HG03354 (cell line): Measurements from ENCODE around the gene RPS18.
A peak's percentile ranks its signal among the peaks of the same experiment; 100 is the strongest.

Source experiments
- ATAC-seq: cut with Tn5 transposase; IDR thresholded peaks from one replicate; pipeline ENCODE4 v1.9.1; 2021; ENCODE audit warnings: mild to moderate bottlenecking; ENCODE audit not compliant: unreplicated experiment, poor library complexity, severe bottlenecking

The RPS18 gene

DNA sequence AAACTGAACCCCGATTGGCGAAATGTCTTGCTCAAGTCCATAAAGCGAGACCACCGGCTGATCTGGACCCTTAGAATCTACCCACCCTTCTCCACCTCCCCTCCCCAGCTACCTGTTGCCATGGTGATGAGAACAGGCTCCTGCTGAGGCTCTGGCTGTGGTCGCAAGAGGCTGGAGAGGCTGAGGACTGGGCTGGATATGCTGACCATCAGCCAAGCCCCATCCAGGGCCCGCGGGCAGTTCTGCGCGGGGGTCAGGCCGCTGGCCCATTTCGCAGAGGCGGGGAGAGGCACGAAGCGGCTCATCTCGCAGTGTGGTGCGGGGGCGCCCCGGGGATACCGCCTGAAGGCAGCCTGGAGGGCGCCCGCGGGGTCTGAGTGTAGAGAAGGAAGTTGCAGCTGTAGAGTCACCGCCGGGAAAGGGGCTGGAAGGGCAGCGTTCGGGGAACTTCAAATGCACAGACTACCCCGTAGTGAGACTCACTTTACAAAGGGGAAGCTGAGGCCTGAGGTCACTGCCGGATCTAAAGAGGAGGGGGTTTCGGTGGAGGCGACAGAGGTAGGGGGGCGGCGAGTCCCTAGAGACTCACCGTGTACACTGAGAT is 41.3 kb downstream of the RPS18 start:
- peak; percentile 1 for ATAC-seq

- peak; percentile 46 for ATAC-seq
Measured at GRCh38 chr6:33313709-33314514, 42.0 kb downstream of the RPS18 start, which contains the start of gene TAPBP. Gene TAPBP, minus strand, starts transcription at chr6:33314078. Its CDS starts 37 bp downstream, at chr6:33314041.

- peak; percentile 31 for ATAC-seq
Measured at GRCh38 chr6:33314515-33314942, 42.7 kb downstream of the RPS18 start.

DNA sequence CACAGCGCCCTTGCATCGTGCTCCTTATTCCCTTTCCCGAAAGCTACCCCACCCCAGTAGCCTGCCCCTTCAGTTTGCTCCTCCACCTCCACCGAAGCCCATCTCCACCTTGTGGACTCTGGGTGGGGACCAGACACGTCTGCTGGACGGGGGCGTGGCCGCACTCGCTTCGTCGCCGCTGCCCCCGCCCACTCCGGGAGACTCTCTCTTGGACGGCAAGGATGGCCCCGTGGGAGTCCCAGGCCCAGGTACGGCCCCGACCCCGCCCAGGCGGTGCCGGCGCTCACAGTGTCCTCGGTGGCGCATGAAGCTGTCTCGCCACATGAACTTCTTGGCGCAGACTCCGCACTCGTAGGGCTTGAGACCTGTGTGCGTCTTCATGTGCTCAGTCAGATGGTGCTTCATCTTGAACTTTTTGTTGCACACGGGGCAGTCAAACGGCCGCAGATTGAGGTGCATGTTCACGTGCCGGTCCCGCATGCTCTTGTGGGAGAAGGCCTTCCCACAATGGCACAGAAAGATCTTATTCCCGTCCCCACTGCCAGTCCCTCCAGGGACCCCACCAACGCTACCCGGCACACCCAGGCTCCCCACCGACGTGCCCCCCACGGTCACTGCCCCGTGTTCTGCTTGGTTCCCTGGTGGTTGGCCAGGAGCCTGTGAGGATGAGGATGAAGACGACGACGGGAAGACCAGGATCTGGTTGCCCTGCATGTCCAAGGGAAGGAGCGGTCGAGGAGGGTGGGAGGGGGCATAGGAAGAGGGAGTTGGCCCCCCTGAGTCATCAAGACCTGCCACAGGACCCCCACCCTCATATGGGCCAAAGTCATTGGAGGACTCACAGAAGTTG is 43.3 kb downstream of the RPS18 start:
- ATAC-seq = no peak

DNA sequence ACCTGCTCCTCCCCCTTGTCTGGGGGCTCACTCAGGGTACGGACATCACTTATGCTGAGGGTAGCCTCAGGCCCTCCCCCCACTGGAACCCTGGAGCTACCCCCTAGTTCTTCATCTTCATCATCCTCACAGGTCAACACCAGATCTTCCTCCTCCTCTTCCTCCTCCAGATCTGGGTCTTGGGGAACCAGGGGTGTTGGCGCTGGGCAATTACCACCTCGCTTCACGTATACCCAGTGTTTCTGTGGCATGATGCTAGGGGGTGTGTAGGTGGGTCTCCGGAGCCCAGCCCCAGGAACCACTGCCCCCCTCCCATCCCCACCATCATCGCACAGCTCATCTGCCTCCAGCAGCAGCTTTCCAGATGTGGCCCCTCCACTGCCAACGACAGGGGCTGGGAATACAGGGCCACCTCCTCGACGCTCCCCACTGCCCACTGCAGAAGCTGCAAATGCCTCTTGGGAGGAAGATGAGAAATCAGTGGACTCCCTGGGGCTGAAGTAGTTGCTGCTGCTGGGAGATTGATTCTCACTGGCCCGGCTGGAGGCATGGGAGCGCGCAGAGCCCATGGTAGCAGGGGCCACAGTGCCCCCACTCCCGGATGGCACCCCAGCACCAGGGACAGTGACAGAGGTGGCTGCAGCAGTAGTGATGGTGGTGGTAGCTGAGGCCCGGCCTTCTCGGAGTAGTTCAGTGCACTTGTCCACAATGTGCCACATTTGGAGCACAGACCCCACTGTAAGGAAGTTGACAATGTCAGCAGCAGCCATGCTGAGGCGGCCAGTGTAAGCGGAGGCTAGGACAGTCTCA is 44.1 kb downstream of the RPS18 start:
- no peak for ATAC-seq

DNA sequence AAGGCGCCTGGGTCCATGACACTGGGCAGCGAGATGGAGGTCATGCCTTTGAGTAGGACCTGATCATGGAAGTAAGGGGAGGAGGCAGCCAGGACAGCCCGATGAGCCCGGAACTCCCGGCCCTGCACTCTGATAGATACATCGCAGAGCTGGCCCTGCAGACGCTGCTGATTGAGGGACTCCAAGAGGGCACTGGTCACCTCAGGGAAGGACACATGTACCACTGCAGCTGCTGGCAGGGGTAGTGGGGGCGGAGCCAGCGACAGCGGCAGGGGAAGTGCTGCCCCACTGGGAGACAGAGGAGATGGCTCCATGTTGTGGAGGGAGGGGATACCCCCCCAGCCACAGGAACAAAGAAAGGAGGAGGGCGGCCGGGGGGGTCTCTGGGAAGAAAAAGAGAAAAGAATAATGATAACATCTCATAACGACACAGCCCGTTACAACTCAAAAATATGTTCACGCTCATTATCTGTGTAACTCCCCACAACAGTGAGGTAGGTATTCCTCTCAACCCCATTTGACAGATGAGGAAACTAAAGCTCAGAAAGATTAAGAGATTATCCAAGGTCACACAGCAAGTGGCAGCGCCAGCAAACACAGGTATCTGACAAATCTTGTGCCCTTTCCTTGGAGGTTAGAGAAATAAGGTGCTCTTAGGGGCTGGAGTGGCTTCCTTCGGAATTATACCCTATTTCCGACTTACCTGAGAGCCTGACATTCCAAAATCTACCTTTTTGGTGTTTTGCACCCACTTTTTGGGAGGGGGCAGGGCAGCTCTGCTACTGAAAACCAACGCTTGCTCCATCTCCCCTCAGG is 44.9 kb downstream of the RPS18 start:
- ATAC-seq = no peak

- ATAC-seq = no peak
Measured at GRCh38 chr6:33317419-33317668, 45.5 kb downstream of the RPS18 start.

GRCh38 chr6:33317669-33318425 is 46.0 kb downstream of the RPS18 start, which contains the start of gene ZBTB22:
Gene ZBTB22, minus strand, starts transcription at chr6:33317744. Its CDS starts 828 bp downstream, at chr6:33316916.
- peak; percentile 56 for ATAC-seq

GRCh38 chr6:33318426-33319073 is 46.7 kb downstream of the RPS18 start:
- ATAC-seq = no peak

GRCh38 chr6:33319939-33320314 is 48.1 kb downstream of the RPS18 start:
- ATAC-seq = no peak

DNA sequence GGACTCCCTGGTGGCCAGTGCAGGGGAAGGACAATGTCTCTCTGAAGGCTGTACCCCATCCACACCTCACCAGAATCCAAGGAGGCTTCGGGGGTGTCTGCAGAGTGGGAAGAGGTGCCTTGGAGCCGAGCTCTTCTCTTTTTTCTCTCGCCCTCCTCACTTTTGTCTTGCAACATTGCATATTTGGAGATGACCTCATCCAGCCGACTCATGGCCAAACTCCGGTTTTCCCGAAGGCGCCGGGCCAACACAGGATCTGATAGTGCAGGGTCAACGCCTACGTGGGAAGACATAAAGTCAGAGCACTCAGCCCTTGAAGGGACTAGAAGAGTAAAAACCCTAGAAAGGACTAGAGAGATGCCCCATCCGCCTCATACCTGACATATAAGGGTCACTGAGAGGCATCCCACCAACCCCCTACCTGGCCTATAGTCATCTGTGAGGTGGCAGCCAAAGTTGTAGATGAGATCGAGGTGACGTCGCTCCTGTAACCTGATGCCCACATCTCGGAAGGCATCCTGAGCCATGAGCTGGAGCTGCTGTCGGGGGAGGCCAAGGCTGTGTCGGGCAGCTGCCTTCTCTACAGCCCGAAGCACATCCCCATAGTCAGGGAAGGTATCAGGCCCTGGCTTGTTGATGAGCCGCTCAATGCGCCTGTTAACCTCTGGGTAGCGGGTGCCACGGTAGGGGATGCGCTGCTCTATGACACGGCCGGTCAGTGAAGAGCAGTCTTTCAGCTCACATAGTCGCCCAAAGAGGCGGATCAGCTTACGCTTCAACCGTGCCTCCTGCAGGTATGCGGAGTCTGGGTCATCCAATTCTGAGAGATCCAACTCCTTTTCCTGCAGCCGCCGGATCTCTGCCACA is 48.7 kb downstream of the RPS18 start:
- ATAC-seq = no peak

DNA sequence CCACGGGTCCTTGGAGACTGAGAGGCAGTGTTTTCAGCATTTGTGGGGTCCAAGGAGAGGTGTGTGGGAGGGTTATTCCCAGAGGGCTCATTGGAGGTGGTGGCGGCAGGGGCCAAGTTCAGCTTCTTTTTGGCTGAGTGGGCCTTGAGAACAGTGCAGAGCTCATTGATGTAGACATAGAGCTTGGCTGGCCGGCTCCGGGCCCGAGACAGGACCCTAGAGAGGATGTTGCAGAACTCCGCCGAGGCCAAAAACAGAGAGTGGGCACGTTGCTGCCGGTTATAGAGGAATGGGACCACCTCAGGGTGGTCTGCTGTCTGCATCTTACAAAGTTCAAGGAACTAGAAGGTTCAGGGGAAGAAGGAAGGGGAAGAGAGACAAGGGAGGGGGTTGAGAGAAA is 49.4 kb downstream of the RPS18 start:
- no peak for ATAC-seq

GRCh38 chr6:33323623-33323948 is 51.7 kb downstream of the RPS18 start:
- no peak for ATAC-seq

DNA sequence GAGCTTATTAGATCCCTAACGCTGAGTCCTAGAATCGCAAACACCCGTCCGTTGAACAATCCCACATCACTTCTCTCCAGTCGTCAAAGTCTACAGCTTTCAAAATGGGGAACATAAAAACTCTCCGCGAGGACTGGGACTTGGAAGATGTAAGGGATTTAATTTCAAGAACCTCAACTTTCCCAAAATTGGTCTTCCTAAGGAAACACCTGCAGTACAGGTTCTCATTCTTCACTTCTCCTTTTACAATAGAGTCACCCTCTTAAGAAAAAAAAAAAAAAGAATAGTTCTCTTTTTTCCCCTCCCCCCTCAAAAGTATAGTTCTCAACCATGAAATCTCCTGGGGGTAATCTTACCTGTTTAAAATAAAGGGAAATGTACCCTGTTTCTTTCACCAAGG is 52.2 kb downstream of the RPS18 start:
- no peak for ATAC-seq
